Measurements from ENCODE around the gene CHAF1A.

Gene CHAF1A

DNA sequence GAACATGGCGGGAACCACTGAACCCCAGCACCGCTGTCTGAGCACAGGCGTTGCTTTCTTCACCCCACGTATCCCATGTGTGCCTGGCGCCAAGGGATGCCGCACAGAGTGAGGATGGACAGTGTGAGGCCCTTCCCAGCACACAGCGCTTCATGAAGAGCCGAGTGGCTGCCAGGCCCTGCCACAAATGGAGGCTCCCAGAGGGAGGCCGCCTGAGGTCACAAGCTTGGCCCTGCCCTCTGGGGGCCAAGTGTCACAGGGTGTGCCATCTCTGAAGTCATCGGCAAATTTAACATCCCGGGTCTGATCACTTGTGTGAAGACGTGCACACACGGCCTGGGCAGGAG, 34.7 kb upstream of the CHAF1A start:
- no peak for DNase-seq

DNA sequence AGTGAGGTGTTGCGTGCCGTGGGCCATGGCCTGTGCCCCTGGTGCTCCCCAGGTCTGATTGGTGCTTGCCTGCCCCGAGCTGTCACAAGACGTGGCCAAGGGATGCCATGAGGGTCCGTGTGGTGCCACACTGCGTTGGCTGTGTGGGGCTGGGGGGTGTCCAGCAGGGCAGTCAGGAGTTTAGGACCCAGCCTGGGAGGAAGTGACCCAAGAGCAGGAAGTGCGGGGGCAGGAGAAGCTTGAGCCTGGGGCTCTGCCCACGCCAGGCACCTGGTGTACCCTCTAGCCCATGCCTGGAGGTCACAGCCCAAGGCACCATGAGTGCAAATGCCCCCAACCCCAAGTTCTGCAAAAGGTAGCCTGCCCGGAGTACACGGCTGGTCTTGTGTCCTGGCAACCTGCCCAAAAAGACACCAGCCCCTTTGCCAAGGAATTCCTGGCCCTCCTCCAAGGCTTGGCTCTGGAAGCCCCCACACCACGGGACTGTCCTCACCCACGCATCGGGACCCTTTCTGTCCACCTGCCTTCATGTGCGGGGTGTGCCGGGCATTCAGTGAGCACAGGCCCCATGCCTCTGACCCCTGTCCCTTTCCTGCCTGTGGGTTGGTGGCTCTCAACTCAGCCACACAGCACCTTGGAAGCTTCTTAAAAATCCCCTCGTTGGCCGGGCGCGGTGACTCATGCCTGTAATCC, 34.2 kb upstream of the CHAF1A start:
- no peak for DNase-seq

DNA sequence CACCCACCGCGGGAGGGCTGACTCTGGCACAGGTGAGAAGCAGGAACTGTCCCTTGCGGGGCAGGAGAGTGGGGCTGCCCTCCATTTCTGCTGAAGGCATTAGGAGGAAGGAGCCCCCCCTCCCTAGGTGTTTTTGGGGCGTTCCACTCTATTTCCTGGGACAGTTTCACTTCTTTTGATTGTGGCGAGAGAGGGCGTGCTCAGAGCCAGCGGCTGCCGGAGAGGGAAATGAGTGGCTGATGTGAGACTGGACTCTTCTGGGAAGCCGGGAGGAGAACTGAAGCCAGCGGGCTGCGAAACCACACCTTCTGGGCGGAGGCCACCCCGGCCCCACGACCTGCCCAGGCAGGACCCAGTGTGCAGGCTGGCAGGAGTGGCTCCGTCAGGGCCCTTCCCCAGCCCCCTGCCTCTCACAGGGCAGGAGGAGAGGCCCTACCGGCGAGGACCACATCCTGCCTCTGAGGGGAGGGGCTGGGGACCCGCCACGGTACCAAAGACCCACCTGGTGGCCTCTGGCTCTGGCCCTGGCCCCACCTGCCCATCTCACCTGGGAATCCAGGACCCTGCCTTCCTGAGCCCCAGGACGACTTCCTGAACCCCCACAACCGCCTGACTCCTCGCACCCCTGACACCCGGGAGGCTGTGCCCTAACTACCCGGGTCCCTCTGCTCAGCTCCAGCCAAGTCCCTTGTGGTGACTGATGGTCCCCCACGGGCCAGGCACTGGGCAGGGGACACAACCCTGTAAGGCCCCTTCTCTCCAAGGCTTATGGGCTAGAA, 33.1 kb upstream of the CHAF1A start:
- DNase-seq, result no peak

DNA sequence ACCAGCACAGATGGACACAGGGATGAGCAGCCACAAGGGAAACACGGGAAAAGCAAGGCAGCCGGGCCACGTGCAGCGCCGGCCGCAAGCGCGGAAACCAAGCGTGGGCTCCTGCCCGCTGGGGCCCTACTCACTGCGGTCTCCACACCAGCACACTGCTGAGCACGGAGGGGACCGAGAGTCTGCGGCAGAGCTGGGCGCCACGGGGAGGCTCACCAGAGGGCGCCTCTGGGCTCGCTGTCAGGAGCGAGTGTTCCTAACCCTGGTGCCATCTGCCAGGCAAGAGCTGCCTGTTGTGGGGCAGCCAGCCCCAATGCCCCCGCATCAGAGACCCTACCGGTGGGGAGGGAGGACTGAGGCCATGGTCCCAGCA, 32.6 kb upstream of the CHAF1A start:
- DNase-seq, result no peak

DNA sequence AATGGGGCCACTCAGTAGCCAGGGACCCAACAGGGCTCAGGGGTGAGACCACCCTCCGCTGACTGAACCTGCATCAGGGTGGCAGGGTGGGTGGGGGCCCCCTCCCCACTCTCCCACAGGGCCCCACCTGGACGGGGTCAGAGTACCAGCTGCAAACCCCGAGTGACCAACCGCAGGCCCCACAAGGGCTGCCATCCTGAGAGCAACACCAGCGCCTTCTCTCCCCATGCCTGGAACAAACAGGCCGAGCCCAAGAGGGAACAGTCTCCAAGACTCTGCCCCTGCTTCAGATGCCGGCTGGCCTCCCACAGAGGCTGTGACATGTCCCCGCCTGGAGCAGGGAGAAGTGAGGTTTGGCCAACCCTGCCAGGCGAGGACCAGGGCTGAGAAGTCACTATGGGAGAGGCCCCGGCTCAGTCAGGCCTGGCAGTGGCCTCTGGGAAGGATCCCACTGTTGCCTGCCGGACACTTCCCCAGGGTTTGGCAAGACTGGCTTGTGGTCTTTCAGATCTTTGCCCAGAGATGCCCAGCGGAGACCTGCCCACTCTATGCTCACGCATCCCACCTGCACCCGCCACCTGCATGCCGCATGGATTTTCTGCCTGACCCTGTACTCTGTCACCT, 31.9 kb upstream of the CHAF1A start:
- no peak for DNase-seq

DNA sequence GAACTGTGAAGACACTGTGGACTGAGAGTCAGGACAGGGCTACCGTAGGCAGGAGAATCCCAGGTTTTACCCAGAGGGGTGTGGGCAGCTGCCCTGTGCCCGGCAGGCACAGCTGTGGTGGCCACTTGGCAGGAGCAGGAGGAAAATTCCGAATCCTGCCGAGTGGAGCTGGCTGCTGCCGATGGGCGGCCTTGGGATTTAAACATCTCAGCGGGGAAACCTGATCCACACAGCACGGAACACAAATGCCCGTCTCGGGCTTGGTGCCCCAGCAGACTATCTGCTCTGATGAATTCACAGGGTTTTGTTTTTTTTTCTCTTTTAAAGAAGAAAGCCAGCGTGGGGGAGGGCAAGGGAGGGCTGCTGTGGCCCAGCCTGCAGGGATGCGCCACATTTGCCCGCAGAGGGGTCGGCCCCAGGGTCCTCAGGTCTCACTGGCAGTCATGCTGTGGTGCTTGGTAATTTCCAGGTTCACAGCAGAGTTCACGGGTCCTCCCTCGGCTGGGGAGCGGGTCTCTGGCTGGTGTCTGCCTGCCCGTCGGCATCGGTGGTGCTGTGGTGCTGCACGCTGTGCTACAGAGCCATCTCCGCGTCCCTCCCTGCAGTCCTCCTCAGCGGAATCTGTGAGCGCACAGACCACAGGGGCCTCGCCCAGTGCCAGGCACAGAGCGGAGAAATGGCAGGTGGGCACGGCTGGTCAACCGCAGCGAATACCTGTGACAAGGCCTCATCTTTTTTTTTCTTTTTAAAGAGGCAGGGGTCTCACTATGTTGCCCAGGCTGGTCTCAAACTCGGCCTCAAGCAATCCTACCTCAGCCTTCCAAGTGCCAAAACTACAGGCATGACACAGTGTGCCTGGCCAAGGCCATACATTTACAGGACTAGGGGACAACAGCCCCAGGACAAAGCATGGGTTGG, 30.9 kb upstream of the CHAF1A start:
- no peak for DNase-seq

DNA sequence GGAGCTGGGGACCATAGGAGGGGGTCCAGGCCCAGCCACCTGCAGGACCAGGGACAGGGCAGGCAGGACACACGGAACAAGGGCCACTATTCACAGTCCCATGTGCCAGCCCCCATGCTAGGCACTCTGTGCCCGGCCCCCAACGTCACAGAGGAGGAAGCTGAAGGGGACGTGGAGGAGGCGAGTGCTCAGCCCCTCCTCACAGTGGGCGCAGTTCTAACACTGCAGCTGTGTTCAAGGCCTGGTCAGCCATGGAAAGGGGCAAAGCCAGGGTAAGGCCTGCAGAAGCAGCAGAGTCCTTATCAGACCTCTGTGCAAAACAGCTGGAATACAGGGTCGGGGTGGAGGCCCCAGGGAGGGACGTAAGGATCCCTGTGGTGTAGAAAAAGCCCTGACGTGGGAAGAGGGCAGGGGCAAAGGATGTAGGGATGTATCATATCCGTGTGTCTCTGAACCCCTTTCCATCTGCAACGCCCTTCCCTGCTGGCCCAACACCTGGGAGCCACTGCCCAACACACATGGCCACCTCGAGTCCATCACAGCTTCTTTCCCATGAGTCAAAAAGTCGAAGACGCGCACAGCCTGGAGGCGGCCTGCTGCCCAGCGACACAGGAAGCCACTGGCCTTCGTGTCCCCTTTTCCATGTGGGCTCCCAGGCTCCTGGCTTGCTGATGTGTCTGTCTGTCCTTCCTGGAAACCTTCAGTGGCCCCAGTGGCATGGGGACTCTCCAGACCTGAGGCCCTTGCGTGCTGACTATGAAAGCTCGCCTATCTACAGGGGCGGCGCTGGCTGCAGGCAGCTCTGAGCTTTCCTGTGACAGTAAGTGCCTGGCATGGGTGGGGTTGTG, 30.1 kb upstream of the CHAF1A start:
- DNase-seq, result no peak

DNA sequence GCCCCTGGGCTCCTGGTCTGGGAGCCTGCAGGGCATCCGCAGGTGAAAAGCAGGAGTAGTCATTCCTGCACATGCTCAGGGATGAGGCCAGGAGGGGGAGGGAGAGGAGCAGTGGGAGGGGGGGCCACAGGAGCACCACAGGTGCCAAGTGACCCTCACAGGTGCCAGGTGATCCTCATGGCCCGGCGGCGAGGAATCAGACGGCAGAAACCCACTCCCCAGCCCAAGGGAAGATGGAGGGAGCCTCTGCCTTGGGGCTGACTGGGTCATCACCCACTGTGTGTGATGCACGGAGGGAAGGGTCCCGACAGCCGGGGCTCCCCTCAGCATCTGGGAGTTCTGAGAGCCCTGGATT, 29.4 kb upstream of the CHAF1A start:
- no peak for DNase-seq

DNA sequence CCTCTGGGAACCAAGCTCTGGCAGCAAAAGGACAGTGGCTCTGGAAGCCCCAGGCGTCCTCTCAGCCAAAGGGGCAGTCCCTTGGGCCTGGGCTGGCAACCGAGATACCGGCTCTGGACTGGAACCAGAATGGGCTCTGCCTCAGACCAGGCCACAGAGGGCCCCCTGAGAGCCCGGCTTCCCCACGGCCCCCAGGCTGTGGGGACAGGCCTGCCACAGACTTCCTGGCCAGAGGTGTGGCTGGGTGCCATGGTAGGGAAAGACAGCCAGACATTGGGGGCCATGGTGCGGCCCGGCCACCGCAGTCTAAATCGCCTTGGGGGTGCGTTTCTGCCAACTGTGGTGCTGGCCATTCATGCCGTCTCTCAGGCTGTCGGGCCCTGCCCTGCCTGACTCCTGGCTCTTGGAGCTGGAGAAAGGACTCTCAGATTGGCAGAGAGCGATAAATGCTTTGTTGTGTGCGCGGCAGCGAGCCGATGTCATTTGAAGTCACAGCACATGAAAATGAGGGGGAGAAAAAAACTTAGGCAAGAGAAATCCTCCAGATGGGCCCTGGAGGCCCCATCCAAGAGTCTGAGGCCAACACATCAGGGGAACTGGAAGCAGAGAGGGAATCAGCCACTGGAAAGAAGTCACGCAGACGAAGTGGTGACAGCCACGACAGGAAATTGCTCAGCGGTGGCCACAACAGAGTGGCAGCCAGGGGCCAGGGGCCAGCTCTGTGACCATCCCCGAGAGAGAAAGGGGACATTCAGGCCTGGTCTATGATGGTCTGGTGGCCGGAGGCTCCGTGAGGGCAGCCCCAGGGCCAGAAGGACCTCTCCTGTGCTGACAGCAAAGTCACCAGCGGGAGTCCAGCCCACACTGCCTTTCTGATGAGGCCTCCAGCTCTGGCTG, 28.6 kb upstream of the CHAF1A start:
- DNase-seq, result no peak

DNA sequence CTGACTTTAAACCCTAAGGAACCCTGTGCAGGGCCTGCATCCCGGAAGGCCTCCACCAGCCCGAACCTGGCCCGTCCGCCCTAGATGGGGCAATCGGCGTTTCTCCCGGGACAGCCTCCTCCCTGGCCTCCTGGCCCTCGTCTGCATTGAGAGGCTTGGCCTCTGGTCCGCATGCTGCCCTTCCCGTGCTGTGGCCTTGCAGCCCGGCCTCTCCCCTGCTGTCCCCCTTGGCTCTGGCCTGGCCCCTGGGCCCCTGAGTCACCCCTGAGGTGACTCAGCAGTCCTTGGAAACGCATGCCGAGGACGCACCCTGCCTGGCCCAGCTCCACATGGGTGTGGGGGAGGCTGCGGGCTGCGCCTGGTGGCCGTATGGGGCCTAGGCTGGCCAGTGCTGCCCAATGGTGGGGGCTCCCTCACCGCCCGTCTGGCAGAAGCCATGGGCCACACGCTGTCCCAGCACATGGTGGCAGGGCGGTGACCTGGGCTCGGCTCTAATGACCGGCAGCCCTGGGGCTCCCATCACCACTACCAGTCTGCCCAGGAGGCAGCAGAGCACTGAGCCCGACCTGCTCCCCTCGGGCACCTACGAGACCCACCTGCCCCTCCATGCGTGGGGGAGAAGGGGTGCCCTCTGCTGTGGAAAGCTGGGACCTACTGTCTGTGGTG, 27.8 kb upstream of the CHAF1A start:
- no peak for DNase-seq

DNA sequence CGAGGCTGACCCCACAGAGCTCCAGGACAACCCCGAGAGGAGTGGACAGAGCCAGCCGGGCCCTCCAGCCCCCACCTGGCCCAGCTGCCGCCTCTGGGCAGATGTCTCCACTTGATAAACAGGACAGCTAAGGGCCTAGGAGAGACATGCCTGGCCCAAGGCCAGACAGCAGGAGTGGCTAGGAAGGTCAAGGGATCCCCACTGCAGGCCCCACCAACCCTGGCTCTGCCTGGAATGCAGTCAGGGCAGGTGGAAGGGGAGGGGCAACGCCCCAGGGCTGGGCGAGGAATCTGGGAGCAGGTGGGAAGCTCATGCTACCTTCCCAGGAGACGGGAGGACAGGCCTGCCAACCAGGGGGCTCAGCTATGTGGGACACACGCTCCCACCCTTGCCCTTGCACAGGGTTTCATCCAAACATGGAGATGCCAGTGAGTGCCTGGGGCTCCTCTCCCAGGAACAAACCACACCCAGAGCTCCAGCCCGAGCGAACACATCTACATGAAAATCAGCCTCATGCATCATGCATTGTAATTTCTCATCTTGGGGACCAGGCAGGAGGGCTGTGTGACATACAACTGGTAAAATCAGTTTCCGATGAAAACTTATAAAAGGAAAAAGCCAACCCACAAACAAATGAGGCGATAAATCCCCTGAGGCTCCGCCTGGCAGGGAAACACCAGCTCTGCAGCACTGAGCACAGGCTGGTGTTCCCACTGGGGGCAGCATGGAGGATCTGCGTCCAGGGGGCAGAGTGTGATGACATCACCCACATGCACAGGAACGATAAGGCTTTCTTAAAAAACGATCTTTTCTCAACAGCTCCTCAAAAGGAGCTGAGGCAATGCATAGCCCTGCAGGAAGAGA, 27.0 kb upstream of the CHAF1A start:
- DNase-seq, result no peak

DNA sequence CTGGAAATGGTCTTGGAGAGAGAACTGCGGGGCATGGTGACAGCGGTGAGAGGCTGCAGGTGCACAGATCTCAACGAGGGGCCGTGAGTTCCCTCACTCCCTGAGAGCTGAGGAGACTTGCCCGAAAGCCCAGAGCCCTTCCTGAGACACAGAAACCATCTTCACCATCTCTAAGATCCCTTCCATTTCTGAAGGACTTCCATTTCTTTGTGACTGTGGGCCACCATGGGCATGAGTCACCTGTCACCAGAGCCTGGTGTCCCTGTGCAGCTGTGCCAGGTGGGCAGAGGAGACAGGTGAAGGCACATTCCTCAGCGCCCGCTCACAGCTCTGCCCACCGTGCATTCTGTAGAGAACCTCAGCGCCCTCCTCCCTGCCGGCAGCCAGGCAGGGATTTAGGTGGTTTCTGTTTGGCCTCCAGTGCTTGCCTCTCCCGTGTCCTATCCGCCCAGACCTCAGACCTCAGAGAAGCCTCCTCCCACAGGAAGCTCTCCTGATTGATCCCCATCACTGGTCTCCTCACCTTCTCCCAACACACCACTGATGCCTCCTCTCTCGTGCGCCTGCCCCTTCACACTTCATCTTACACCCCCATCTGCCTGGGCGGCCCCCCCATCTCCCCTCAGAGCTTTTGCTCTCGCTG, 26.3 kb upstream of the CHAF1A start:
- no peak for DNase-seq

DNA sequence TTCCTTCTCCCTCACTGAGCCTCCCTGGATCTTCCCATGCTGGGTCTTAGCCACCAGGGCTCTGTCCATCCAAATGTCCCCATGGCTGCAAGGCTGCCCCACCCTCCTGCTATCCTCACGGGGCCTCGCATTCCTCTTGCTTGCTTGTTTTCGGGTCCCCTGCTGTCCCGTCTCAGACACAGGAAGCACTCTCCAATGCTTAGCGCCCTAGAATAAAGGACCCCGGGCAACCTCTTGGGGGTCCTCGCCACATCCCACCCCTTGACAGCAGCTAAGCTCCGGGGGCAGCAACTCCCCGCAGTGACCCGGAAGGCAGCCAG, 25.8 kb upstream of the CHAF1A start:
- DNase-seq, result no peak

DNA sequence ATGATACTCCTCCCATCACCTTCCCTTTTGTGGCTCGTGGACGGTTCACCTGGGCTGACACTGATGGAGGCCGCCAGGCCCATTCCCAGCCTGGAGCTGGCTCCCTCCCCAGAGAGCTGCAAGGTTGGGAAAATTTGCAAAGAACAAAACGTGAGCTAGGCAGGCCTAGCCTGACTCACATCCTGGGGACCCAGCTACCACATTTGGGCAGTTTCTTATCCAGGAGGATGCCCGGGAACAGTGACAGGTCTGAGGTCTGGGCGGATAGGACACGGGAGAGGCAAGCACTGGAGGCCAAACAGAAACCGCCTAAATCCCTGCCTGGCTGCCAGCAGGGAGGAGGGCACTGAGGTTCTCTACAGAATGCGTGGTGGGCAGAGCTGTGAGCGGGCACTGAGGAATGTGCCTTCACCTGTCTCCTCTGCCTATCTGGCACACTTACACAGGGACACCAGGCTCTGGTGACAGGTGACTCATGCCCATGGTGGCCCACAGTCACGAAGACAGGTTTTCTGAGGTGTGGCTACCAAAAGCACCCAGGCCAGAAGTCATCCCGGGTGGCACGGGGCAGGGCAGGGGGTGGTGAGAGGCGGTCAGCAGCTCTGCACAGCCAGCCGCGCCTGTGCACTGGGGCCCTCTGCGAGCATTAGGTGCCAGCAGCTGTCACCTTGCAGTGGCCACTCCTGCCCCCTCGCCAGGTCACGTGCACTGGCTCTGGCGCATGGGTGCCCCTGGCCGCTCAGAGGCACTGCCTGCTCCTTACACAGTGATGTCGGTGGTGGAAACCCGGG, 25.3 kb upstream of the CHAF1A start:
- no peak for DNase-seq

DNA sequence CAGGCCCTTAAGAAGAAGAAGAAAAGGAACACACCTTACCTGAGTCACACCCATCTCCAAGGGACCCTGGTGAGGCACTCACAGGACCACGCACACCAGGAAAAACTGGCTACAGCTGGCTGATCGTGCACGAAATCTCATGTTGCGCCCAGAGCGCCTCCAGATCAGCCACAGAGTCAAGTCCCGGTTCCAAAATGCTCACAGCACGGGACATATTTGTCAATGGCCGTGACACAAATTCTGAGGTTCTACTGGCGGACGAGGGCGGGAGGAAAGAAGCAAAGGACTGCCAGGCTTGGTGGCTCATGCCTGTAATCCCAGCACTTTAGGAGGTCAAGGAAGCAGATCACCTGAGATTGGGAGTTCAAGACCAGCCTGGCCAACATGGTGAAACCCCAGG, 23.6 kb upstream of the CHAF1A start:
- DNase-seq, result no peak

DNA sequence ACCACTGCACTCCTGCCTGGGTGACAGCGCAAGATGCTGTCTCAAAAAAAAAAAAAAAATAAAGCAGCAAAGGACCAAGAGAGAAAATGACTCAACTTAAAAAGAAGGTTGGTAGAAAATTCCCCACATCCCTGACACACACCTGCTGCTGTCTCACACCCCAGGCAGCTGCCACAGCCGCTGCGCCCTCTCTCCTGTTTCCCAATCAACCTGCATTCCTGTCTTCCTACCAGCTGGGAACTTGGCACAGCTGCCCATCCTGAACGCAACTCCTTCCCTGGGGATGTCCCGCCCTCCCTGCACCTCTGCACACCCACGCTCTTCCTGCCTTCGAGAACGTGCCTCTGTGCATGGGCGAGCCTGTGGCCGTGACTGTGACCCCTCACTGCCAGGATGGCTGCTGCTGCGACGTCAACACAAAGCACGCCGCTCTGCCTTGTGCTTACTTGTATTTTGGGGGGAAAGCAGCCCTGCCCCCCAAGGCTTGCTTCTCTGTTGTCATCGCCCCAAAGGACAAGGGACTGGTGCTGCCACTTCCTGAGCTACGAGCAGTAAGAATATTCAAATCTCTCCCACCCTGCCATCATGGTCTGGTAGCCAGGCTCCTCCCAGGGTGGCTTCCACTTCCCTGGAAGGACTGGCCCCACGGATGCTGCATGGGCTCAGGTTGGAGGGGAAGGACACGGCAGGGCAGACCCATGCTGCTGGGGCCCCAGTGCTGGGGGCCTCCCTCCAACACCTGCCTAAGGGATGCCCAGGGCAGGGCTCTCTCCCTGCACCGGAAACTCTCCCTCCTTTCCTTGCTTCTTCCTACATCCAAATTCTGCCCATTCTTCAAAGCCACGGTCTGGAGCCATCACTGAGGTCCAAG, 22.8 kb upstream of the CHAF1A start:
- DNase-seq, result peak; percentile 27

DNA sequence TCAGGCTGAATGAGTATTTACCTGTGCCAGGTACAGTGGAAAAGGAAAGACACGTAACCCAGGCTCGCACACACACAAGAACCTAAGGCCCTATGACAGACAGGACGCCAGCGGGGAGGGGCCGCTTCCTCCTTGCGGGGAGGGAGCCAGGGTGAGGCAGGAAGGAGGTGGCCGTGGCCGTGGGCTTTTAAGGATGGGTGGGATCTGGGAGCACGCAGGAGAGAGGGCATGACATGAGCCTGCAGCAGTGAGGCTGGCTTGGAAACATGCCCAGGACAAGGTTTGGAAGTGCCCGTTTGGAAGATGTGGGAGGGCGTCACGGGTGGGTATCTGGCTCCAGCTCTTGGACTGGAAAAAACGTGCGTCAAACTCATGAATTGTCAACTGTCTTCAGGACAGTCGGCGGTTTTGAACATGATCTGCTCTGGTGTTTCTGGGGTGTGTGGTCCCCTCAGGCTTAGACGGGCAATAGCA, 22.1 kb upstream of the CHAF1A start:
- no peak for DNase-seq

Data from NCI-H1105 (cell line).